Lower leg skin (tissue), 4 donors: ENCODE measurements around the gene HOMER3. TPM values are rescaled to one million over a fixed set of nuclear protein-coding genes. Genes with fewer than 3 reads are reported as not detected.

Experiments
- DNase-seq, 2 donors: peaks; one replicate each; pipeline ENCODE4 v3.0.0-alpha.2; 2019; ENCODE audit warnings: low spot score in 2 of 2
- H3K4me3 ChIP-seq: fragments of 200-600 bp; sonication (generic); 2 replicates; pipeline ENCODE4 v1.5.1; 2017; ENCODE audit warnings: mild to moderate bottlenecking, low read depth; ENCODE audit not compliant: poor library complexity, severe bottlenecking
- POLR2A ChIP-seq, 2 donors: fragments of 450-650 bp; IDR thresholded peaks; one replicate each; pipeline ENCODE4 v1.6.1; 2016 to 2017; ENCODE audit warnings: antibody characterized with exemption in 2 of 2, mild to moderate bottlenecking in 1 of 2, moderate library complexity in 1 of 2
- WGBS, 2 donors: methylation state at CpG; one replicate each; pipeline ENCODE4 v1.1.5; 2018; 5-methylcytosine and 5-hydroxymethylcytosine counted together
- intact Hi-C: fragments of 100-400 bp; cut with DNase I; formaldehyde crosslinking; loops from one replicate; pipeline ENCODE4 v1.15.0; 2023; ENCODE audit warnings: low total_unique reads
- total RNA-seq, 4 donors: library from RNA; depleted of rRNA; stranded (reverse); fragments of >200 nt; gene quantifications; one replicate each; pipeline ENCODE4 v1.1.0, GENCODE V29; 2016
- TF ChIP-seq, protein P1 (sequence below), 3 donors: fragments of 450-650 bp; IDR thresholded peaks; one replicate each; pipeline ENCODE4 v1.5.1; 2016; ENCODE audit warnings: antibody characterized with exemption in 3 of 3, mild to moderate bottlenecking in 3 of 3, moderate library complexity in 2 of 3

The HOMER3 gene
- total RNA-seq, 4 donors from 2014 or later: 32.3 to 49.5 (median 37.2) TPM

DNA sequence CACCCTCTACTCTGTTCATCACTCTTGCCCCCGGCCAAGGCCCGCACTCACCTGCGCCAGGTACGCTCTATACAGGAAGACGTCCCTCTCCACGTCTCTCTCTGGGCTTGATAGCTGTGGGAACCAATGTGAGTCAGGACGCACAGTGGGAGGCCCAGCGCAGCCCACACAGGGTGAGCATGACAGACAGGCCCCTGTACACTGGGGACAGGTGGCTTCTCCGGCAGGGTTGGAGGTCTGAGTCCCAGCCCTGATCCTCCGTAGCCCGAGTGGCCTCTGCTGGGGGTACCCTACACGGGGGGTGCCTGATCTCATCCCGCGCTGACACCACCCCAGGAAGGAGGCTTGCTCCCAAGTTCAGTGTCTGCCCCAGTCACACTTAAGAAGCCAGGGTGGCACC, 28.1 kb downstream of the HOMER3 start:
- intact Hi-C loops: no loop called here
- no peak for DNase-seq
- TF ChIP-seq, protein P1, sequence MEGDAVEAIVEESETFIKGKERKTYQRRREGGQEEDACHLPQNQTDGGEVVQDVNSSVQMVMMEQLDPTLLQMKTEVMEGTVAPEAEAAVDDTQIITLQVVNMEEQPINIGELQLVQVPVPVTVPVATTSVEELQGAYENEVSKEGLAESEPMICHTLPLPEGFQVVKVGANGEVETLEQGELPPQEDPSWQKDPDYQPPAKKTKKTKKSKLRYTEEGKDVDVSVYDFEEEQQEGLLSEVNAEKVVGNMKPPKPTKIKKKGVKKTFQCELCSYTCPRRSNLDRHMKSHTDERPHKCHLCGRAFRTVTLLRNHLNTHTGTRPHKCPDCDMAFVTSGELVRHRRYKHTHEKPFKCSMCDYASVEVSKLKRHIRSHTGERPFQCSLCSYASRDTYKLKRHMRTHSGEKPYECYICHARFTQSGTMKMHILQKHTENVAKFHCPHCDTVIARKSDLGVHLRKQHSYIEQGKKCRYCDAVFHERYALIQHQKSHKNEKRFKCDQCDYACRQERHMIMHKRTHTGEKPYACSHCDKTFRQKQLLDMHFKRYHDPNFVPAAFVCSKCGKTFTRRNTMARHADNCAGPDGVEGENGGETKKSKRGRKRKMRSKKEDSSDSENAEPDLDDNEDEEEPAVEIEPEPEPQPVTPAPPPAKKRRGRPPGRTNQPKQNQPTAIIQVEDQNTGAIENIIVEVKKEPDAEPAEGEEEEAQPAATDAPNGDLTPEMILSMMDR (IDR thresholded peaks at IDR 0.05): no peak
- TF ChIP-seq POLR2A (IDR thresholded peaks at IDR 0.05): no peak
- no peak overlapping the region for H3K4me3 ChIP-seq
- WGBS, 2 donors: 93 to 96% methylated on average over 11 to 14 of the region's 14 CpGs

- 89 to 95% methylated on average over 17 to 18 of the region's 19 CpGs for WGBS, 2 donors
- intact Hi-C loops: no loop called here
These were observed 30.1 kb downstream of the HOMER3 start for GRCh38 chr19:18910801-18911436.

DNA sequence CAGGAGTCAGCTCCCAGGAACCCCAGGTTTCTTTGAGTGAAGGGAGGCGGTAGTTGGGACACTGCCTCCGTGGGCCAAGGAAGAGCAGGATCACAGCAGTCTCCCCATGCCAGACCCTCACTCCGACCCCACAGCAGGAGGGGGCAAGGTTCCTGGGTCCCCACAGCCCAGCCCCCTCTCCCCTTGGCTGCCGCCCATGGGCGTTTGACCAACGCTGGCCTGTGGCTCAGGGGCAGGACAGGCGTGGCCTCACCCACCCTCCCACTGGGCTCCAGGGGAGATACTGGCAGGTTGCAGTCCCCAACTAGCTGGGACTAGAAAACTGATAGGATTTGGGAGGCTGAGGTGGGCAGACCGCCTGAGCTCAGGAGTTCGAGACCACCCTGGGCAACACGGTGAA, 31.0 kb downstream of the HOMER3 start:
- intact Hi-C loops: no loop called here
- TF ChIP-seq, protein P1 (IDR thresholded peaks at IDR 0.05): no peak
- TF ChIP-seq POLR2A (IDR thresholded peaks at IDR 0.05): no peak
- 87 to 91% methylated on average over 9 to 10 of the region's 10 CpGs for WGBS, 2 donors
- no peak for DNase-seq
- H3K4me3 ChIP-seq: no peak overlapping the region

More at GRCh38 chr19:18910801-18911436, 30.1 kb downstream of the HOMER3 start:
- TF ChIP-seq, protein P1 (IDR thresholded peaks at IDR 0.05): no peak
- TF ChIP-seq POLR2A (IDR thresholded peaks at IDR 0.05): no peak
- DNase-seq: no peak
- no peak overlapping the region for H3K4me3 ChIP-seq

DNA sequence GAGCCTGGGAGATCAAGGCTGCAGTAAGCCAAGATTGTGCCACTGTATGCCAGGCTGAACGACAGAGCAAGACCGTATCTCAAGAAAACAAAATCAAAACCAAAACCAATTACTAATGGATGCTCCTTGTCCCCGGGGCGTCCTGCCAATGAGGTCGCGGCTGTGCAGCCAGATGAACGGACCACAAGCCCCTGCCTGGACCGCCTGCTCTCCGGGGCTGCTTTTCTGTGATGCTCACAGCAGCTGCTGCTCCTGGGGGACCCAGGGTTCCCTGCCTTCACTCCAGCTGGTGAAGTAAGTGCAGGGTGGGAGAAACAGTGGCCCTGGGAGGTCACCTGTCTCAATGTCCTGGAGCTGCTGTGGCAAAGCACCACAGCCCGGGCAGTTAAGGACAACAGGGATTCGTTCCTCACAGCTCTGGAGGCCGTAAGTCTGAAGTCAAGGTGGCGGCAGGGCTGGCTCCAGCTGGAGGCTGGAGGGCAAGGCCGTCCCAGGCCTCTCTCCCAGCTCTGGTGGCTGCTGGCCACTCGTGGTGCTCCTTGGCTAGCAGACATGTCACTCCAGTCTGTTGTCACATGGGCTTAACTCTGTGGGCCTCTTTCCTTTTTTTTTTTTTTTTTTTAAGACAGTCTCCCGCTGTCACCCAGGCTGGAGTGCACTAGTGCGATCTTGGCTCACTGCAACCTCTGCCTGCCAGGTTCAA, 31.9 kb downstream of the HOMER3 start:
- no peak for TF ChIP-seq POLR2A (IDR thresholded peaks at IDR 0.05)
- TF ChIP-seq, protein P1 (IDR thresholded peaks at IDR 0.05): no peak
- H3K4me3 ChIP-seq: no peak overlapping the region
- intact Hi-C loops: no loop called here
- no peak for DNase-seq
- 92 to 93% methylated on average over 17 of the region's 17 CpGs for WGBS, 2 donors

- no peak overlapping the region for H3K4me3 ChIP-seq
- DNase-seq: no peak
- TF ChIP-seq, protein P1 (IDR thresholded peaks at IDR 0.05): no peak
- TF ChIP-seq POLR2A (IDR thresholded peaks at IDR 0.05): no peak
- 86 to 91% methylated on average over 32 to 36 of the region's 36 CpGs for WGBS, 2 donors
- intact Hi-C loops: no loop called here
These were observed 34.2 kb downstream of the HOMER3 start for GRCh38 chr19:18906605-18907519.
